HG03457 (cell line): ENCODE measurements around the gene GAS2L2.

ENCODE experiments used
- ATAC-seq: cut with Tn5 transposase; IDR thresholded peaks from one replicate; pipeline ENCODE4 v1.9.1; 2021; ENCODE audit warnings: moderate number of reproducible peaks; ENCODE audit not compliant: unreplicated experiment

Gene GAS2L2

GRCh38 chr17:35748341-35748841 is 4.6 kb downstream of the GAS2L2 start:
- ATAC-seq = no peak

GRCh38 chr17:35747540-35748017 is 5.5 kb downstream of the GAS2L2 start:
- no peak for ATAC-seq

- no peak for ATAC-seq
These were observed 7.2 kb downstream of the GAS2L2 start for GRCh38 chr17:35745749-35746320.

GRCh38 chr17:35745246-35745645 is 7.8 kb downstream of the GAS2L2 start:
- ATAC-seq = no peak

GRCh38 chr17:35744830-35745229 is 8.2 kb downstream of the GAS2L2 start:
- no peak for ATAC-seq

- no peak for ATAC-seq
These were observed 9.3 kb downstream of the GAS2L2 start for GRCh38 chr17:35743626-35744328.

GRCh38 chr17:35742896-35743477 is 10.1 kb downstream of the GAS2L2 start:
- ATAC-seq = no peak

- no peak for ATAC-seq
These were observed 10.5 kb downstream of the GAS2L2 start for GRCh38 chr17:35742496-35742895.

GRCh38 chr17:35740997-35741931 is 11.8 kb downstream of the GAS2L2 start:
- ATAC-seq = no peak

GRCh38 chr17:35740216-35740615 is 12.8 kb downstream of the GAS2L2 start:
- ATAC-seq = no peak

GRCh38 chr17:35738519-35739133 is 14.4 kb downstream of the GAS2L2 start:
- ATAC-seq = no peak

- no peak for ATAC-seq
These were observed 16.8 kb downstream of the GAS2L2 start for GRCh38 chr17:35736236-35736635.

GRCh38 chr17:35735036-35735805 is 17.8 kb downstream of the GAS2L2 start:
- ATAC-seq = no peak

- ATAC-seq = no peak
These were observed 18.6 kb downstream of the GAS2L2 start for GRCh38 chr17:35734396-35734795.

GRCh38 chr17:35733366-35733765 is 19.7 kb downstream of the GAS2L2 start:
- no peak for ATAC-seq

- no peak for ATAC-seq
These were observed 20.3 kb downstream of the GAS2L2 start for GRCh38 chr17:35732806-35733136.

GRCh38 chr17:35731917-35732805 is 20.9 kb downstream of the GAS2L2 start:
- no peak for ATAC-seq

GRCh38 chr17:35731239-35731916 is 21.7 kb downstream of the GAS2L2 start, which contains the start of gene RASL10B:
Gene RASL10B, plus strand, starts transcription at chr17:35731639. Its CDS starts 3,546 bp downstream, at chr17:35735185.
- no peak for ATAC-seq
